GM12801 (cell line): ENCODE measurements around the gene ADARB2.

Experiments used
- CTCF ChIP-seq: IDR thresholded peaks from one replicate; pipeline ENCODE4 v1.5.1; 2011; ENCODE audit warnings: control low read depth; ENCODE audit not compliant: insufficient read length; ENCODE audit errors: extremely low read depth

ADARB2 gene

GRCh38 chr10:1213252-1214070 lies 523.9 kb downstream of the ADARB2 start:
- TF ChIP-seq CTCF = no peak

GRCh38 chr10:1212571-1213141 lies 524.7 kb downstream of the ADARB2 start:
- TF ChIP-seq CTCF = no peak

- TF ChIP-seq CTCF = no peak
Measured at GRCh38 chr10:1211844-1212570, 525.3 kb downstream of the ADARB2 start.

- TF ChIP-seq CTCF = no peak
Measured at GRCh38 chr10:1210667-1211066, 526.7 kb downstream of the ADARB2 start.

- TF ChIP-seq CTCF = no peak
Measured at GRCh38 chr10:1209355-1209979, 527.9 kb downstream of the ADARB2 start.

GRCh38 chr10:1208366-1209311 lies 528.7 kb downstream of the ADARB2 start:
- no peak for TF ChIP-seq CTCF
